Bone marrow (tissue), 2 donors: ENCODE results near the gene C19orf18.
A peak's percentile ranks its signal among the peaks of the same experiment; 100 is the strongest.
"Not testable (repeated sequence)": the region's sequence is repeated elsewhere in the genome, so short reads cannot be mapped to it uniquely, and the experiment has no call there.

Experiments
- DNase-seq, 2 donors: peaks; one replicate each; lab custom pipeline; 2025; lab: John Stamatoyannopoulos, UW

The C19orf18 gene

GRCh38 chr19:57974434-57974833, at the start of gene C19orf18:
Gene C19orf18, minus strand, starts transcription at chr19:57974534. Its CDS starts 102 bp downstream, at chr19:57974432.
- DNase-seq: no peak

DNA sequence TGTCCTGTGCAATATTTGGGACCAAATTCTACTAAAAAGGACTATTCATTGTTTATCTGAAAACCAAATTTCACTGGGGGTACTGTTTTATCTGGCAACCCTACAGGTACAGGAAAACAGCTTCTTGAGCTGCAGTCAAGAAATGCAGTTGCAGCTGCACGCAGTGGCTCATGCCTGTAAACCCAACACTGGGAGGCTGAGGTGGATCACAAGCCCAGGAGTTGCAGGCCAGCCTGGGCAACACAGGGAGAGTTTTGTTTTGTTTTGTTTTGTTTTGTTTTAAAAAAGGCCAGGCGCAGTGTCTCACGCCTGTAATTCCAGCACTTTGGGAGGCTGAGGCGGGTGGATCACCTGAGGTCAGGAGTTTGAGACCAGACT, 47.9 kb upstream of the C19orf18 start:
- no peak for DNase-seq

DNA sequence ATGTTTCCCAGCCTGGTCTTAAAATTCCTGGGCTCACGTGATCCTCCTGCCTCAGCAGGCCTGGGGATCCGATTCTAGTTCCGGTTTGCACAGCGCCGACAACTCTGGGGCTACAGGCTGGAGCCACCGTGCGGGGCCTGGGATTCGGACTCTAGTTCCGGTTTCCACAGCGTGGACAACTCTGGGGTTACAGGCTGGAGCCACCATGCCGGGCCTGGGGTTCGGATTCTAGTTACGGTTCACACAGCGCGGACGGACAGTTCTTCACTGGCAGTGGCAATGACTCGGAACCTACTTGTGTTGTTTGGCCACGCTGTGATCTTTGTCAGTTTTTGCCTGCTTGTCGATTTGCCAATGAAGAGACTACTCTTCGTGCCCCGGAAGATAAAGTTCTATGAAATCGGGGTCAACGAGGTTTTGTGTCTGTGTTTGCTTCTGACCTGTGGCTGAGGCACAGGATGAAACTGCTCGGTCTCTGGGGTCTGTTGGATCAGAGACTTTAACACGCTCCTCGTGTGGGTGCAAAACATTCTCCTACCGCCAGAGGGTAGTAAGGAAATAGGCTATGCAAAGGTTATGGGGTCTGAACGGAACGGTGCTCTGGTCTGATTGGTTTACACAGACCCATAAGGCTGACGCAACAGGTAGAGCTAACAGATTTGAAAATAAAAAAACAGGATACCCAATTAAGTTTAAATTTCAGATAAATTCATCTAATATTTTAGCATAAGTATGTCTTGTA, 47.4 kb upstream of the C19orf18 start:
- peak in 1 of 2 donors; percentile 38 for DNase-seq

DNA sequence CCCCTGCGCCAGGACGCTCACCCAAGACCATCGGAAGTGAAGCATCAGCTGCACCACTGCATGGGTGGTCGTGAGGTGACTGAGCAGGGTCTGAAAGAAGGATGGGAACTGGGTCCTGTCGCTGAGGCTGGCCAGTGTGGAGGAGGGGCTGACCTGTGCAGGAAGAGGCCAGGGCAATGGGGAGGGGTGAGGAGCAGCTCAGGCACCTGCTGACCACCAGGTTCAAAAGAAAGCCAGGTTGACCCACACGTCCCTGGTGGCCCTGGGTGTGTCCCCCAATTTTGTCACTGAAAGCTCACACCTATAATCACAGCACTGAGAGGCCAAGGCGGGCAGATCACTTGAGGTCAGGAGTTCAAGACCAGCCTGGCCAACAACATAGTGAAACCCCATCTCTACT, 45.8 kb upstream of the C19orf18 start:
- no peak for DNase-seq

- no peak for DNase-seq
Measured at GRCh38 chr19:58014141-58014540, 39.8 kb upstream of the C19orf18 start.

- no peak for DNase-seq
Measured at GRCh38 chr19:58010507-58010906, 36.2 kb upstream of the C19orf18 start.

- DNase-seq: peak in 1 of 2 donors; percentile 49
Measured at GRCh38 chr19:58009666-58010301, 35.5 kb upstream of the C19orf18 start.

DNA sequence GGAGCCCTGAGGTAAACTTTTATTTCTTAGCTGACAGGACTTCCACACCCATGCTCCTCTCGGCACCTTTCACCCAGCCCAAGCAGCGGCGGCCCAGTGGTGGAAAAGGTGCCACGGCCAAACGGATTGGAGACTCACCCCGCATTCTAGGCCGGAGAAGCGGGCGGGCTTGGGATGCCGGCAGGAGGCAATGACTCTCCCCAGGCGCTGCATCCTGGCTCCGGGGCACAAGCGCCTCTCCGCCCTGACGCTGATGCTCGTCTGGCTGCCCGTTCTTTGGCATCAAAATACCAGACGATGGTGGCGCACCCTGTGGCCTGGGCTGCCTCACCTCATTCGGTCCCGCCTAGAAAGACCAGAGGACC, 34.9 kb upstream of the C19orf18 start:
- DNase-seq: no peak

- not testable (repeated sequence) for DNase-seq
Measured at GRCh38 chr19:58008877-58009276, 34.5 kb upstream of the C19orf18 start.

DNA sequence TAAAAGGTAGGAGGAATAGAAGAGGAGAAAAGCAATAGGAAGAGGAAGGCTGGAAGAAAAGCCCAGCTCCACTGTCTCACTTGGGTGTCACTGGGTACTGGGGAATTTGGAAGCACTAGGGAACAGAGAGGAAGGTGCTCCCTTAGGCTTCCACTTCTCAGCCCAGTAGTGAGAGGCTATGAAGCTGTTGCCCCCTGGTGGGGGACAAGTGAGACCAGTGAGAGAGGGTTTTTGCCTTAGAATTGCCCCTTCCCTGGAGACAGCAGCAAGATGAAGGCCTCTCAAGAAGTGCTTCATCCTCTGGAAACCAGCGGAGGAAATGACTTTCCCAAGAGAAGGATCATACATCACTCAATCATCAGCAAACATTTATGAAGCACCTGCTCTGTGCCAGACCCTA, 33.0 kb upstream of the C19orf18 start:
- DNase-seq: no peak

- peak in 1 of 2 donors; percentile 23 for DNase-seq
Measured at GRCh38 chr19:58003174-58003828, 29.0 kb upstream of the C19orf18 start.

GRCh38 chr19:58002384-58003173, 28.2 kb upstream of the C19orf18 start, which contains the start of gene ZNF606:
Gene ZNF606, minus strand, starts transcription at chr19:58002820. Its CDS starts 1,501 bp downstream, at chr19:58001319.
- peak; percentile 71 to 74 for DNase-seq

GRCh38 chr19:58001895-58002369, 27.6 kb upstream of the C19orf18 start:
- no peak for DNase-seq

GRCh38 chr19:58000677-58001076, 26.3 kb upstream of the C19orf18 start:
- DNase-seq: no peak

DNA sequence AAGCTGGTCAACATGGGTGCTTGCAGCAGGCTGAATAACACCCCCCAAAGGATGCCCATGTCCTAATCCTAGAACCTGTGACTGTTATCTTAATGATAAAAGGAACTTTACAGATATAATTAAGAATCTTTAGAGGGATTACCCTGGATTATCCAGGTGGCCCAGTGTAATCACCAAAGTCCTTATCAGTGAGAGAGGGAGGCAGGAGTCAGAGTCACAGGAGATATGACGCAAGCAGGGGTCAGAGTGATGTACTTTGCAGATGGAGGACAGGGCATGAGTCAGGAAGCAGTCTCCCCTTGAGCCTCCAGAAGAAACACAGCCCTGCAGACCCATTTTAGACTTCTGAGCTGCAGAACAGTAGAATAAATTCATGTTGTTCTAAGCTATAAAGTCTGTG, 18.5 kb upstream of the C19orf18 start:
- DNase-seq: no peak

DNA sequence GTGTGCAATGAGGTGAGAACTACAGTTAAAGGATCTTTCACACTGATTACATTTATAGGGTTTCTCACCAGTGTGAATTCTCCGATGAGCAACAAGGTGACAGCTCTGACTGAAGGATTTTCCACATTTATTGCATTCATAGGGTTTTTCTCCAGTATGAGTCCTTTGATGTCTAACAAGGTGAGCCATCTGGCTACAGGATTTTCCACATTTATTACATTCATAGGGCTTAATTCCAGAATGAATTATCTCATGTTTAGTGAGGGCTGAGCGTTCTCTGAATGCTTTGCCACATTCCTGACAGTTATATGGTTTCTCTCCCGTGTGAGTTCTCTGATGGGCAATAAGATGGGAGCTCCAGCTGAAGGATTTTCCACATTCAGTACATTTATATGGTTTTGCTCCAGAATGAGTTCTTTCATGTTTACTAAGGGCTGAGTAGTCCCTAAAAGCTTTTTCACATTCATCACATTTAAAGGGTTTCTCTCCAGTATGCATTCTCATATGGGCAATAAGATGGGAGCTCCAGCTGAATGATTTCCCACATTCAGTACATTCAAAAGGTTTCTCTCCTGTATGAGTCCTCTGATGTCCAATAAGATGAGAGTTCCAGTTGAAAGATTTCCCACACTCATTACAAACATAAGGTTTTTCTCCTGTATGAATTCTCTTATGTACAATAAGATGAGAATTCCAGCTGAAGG, 4.4 kb upstream of the C19orf18 start:
- DNase-seq: no peak

GRCh38 chr19:57964761-57965160, 9.6 kb downstream of the C19orf18 start:
- DNase-seq: no peak

- no peak for DNase-seq
Measured at GRCh38 chr19:57961785-57962184, 12.5 kb downstream of the C19orf18 start.

GRCh38 chr19:57954996-57955395, 19.3 kb downstream of the C19orf18 start:
- no peak for DNase-seq

GRCh38 chr19:57949702-57950101, 24.6 kb downstream of the C19orf18 start:
- no peak for DNase-seq

DNA sequence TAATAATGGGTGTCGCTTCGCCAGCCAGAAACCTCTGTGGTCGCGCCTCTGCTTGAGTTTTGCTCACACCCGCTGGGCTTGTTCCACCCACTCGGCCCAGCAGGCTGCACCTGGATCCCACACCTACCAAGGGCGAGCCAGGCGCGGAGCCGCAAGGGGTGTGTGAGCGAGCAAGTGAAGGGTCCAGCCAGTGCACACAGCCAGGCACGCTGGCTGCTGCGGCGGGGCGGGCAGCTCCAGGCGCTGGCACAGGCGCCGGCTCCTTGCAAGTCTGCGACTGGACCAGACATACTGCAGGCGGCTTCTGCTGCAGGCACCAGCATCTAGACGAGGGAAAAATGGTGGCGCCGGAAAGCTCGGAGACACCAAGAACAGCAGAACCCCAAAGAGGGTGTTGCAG, 25.0 kb downstream of the C19orf18 start:
- no peak for DNase-seq
